ENCODE results near the gene PIK3R6.

The PIK3R6 gene

GRCh38 chr17:8873801-8874715 is 6.6 kb upstream of the PIK3R6 start:
- H3K4me3 ChIP-seq (ENCODE audit: control insufficient read depth, low read depth, low read length), result no peak overlapping the region
- DNase-seq (ENCODE audit: low read depth), result no peak
- TF ChIP-seq CTCF (conservative IDR thresholded peaks at IDR 0.05; ENCODE audit: control insufficient read depth, insufficient read depth, low read depth, low read length), result no peak

- no peak for DNase-seq (ENCODE audit: low read depth)
Observed at GRCh38 chr17:8872705-8873435, 5.4 kb upstream of the PIK3R6 start.

GRCh38 chr17:8872036-8872704 is 4.7 kb upstream of the PIK3R6 start:
- no peak for DNase-seq (ENCODE audit: low read depth)
- H3K4me3 ChIP-seq (ENCODE audit: control insufficient read depth, low read depth, low read length), result no peak overlapping the region
- no peak for TF ChIP-seq CTCF (conservative IDR thresholded peaks at IDR 0.05; ENCODE audit: control insufficient read depth, insufficient read depth, low read depth, low read length)

More at GRCh38 chr17:8872705-8873435, 5.4 kb upstream of the PIK3R6 start:
- no peak for TF ChIP-seq CTCF (conservative IDR thresholded peaks at IDR 0.05; ENCODE audit: control insufficient read depth, insufficient read depth, low read depth, low read length)
- no peak overlapping the region for H3K4me3 ChIP-seq (ENCODE audit: control insufficient read depth, low read depth, low read length)

- H3K4me3 ChIP-seq (ENCODE audit: control insufficient read depth, low read depth, low read length), result no peak overlapping the region
- no peak for TF ChIP-seq CTCF (conservative IDR thresholded peaks at IDR 0.05; ENCODE audit: control insufficient read depth, insufficient read depth, low read depth, low read length)
- no peak for DNase-seq (ENCODE audit: low read depth)
Observed at GRCh38 chr17:8871081-8871581, 3.7 kb upstream of the PIK3R6 start.

GRCh38 chr17:8870406-8871040 is 3.0 kb upstream of the PIK3R6 start:
- no peak for DNase-seq (ENCODE audit: low read depth)
- no peak overlapping the region for H3K4me3 ChIP-seq (ENCODE audit: control insufficient read depth, low read depth, low read length)
- TF ChIP-seq CTCF (conservative IDR thresholded peaks at IDR 0.05; ENCODE audit: control insufficient read depth, insufficient read depth, low read depth, low read length), result no peak
